Measurements from ENCODE around the gene PTTG1. TPM values are rescaled to one million over a fixed set of nuclear protein-coding genes. Genes with fewer than 3 reads are reported as not detected.

The PTTG1 gene
- total RNA-seq, 1 donor from 2014 or later, result 74.7 TPM

- no peak for ATAC-seq
These were observed 52.4 kb downstream of the PTTG1 start for GRCh38 chr5:160474084-160474483.

GRCh38 chr5:160475864-160476438 is 54.3 kb downstream of the PTTG1 start:
- ATAC-seq, result no peak

DNA sequence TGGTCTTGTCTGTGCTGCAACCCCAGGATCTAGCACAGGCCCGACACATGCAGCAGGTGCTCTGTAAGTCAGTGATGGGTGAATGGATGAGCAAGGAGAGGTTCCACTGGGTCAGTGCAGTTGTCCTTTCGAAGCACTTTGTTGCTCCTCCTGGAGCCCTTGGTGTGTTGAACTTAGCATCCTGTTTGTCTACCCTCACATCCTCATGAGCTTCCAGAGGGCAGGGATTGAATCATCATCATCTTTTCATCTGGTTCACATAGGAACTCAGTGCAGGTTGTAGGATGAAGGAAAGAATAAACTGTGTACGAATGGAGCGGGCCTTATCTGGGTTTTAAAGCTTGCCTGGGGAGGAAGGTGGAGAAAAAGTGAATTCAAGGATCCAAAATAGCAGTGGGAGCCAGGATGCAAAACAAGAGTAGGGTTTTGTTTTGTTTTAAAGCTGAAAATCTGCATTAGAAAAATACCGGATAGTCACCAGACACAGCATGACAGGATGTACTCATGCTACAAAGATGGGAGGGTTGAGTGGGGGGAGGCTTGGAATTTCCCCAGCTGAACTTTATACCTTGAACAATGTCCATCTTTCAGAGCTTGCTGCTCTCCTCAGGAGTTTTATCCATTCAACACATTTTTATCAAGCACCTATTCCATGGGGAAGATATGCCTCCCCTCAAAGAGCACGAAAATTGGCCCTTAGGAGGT is 55.8 kb downstream of the PTTG1 start:
- no peak for ATAC-seq

- ATAC-seq, result no peak
These were observed 56.5 kb downstream of the PTTG1 start for GRCh38 chr5:160478163-160478562.

Other genes with a start within 250 kb of the PTTG1 start
- 3.1 TPM for gene FABP6, start 192.3 kb upstream of the PTTG1 start, total RNA-seq
- gene CCNJL, start 109.3 kb upstream of the PTTG1 start, total RNA-seq, result 2.6 TPM
- 0.20 TPM for gene C1QTNF2, start 51.2 kb upstream of the PTTG1 start, total RNA-seq
- gene FAM200C, start 21.8 kb upstream of the PTTG1 start, total RNA-seq, result 0.76 TPM
- 23.8 TPM for gene SLU7, start 2.8 kb upstream of the PTTG1 start, total RNA-seq

All from esophagus mucosa (tissue), 1 donor.